Kidney epithelial cell (primary cell): ENCODE results near the gene HNF1B. TPM values are rescaled to one million over a fixed set of nuclear protein-coding genes. Genes with fewer than 3 reads are reported as not detected.
A peak's percentile ranks its signal among the peaks of the same experiment; 100 is the strongest.

Experiments
- DNase-seq: peaks from one replicate; pipeline ENCODE4 v3.0.0-alpha.2; 2010; ENCODE audit warnings: low read depth
- H3K27me3 ChIP-seq: 2 replicates; pipeline ENCODE4 v1.6.0; 2011; ENCODE audit warnings: low read length; ENCODE audit not compliant: control insufficient read depth, insufficient read depth
- H3K36me3 ChIP-seq: 2 replicates; pipeline ENCODE4 v1.5.1; 2011; ENCODE audit warnings: low read length; ENCODE audit not compliant: control insufficient read depth, insufficient read depth
- H3K4me3 ChIP-seq: 2 replicates; pipeline ENCODE4 v1.5.1; 2011; ENCODE audit warnings: low read depth, mild to moderate bottlenecking, control low read depth, low read length
- CTCF ChIP-seq: IDR thresholded peaks from 2 replicates; pipeline ENCODE4 v1.5.1; 2011; ENCODE audit warnings: mild to moderate bottlenecking, moderate library complexity, low read length, control low read depth, inconsistent platforms; ENCODE audit not compliant: insufficient read depth, poor library complexity, severe bottlenecking
- total RNA-seq: library from RNA; depleted of rRNA; stranded (reverse); fragments of >200 nt; gene quantifications from 2 replicates; pipeline ENCODE4 v1.2.3, GENCODE V29; 2015

HNF1B gene
- total RNA-seq, 1 donor from 2014 or later: 15.1 TPM

- H3K36me3 ChIP-seq: no peaks in the 10 kb centered on the region
- DNase-seq: no peak
- H3K27me3 ChIP-seq: no peaks in the 10 kb centered on the region
- H3K4me3 ChIP-seq: no peak overlapping the region
- TF ChIP-seq CTCF: no peak
Observed at GRCh38 chr17:37764383-37764782, 19.5 kb upstream of the HNF1B start.

GRCh38 chr17:37762666-37763065, 17.8 kb upstream of the HNF1B start:
- Histone ChIP-seq H3K36me3 (no peaks in the 10 kb centered on the region), H3K27me3 (no peaks in the 10 kb centered on the region)
- DNase-seq: no peak

GRCh38 chr17:37761961-37762360, 17.1 kb upstream of the HNF1B start:
- H3K36me3 ChIP-seq: no peaks in the 10 kb centered on the region
- no peaks in the 10 kb centered on the region for H3K27me3 ChIP-seq
- no peak overlapping the region for H3K4me3 ChIP-seq
- no peak for TF ChIP-seq CTCF
- no peak for DNase-seq

More at GRCh38 chr17:37762666-37763065, 17.8 kb upstream of the HNF1B start:
- TF ChIP-seq CTCF: no peak
- H3K4me3 ChIP-seq: no peak overlapping the region

- Histone ChIP-seq H3K4me3 (no peak overlapping the region), H3K27me3 (no peaks in the 10 kb centered on the region), H3K36me3 (no peaks in the 10 kb centered on the region)
- TF ChIP-seq CTCF: no peak
- no peak for DNase-seq
Observed at GRCh38 chr17:37761059-37761458, 16.2 kb upstream of the HNF1B start.

GRCh38 chr17:37759014-37759637, 14.3 kb upstream of the HNF1B start:
- no peak overlapping the region for H3K4me3 ChIP-seq
- TF ChIP-seq CTCF: no peak
- no peaks in the 10 kb centered on the region for H3K36me3 ChIP-seq
- no peaks in the 10 kb centered on the region for H3K27me3 ChIP-seq
- DNase-seq: peak; percentile 56

GRCh38 chr17:37756051-37756450, 11.2 kb upstream of the HNF1B start:
- no peak overlapping the region for H3K4me3 ChIP-seq
- H3K36me3 ChIP-seq: no peaks in the 10 kb centered on the region
- DNase-seq: no peak
- no peaks in the 10 kb centered on the region for H3K27me3 ChIP-seq
- TF ChIP-seq CTCF: no peak
